B cell (primary cell): ENCODE data around the gene PPEF2.

Source experiments
- CTCF ChIP-seq: fragments of 200-600 bp; IDR thresholded peaks from one replicate; pipeline ENCODE4 v1.8.0; 2022; ENCODE audit warnings: antibody characterized with exemption, mild to moderate bottlenecking
- EZH2 ChIP-seq: IDR thresholded peaks from 2 replicates; pipeline ENCODE4 v1.6.1; 2012; ENCODE audit warnings: borderline replicate concordance, low read depth, mild to moderate bottlenecking, moderate library complexity, low read length; ENCODE audit not compliant: insufficient read depth, poor library complexity, severe bottlenecking

GRCh38 chr4:75895744-75896314, 6.4 kb downstream of the PPEF2 start:
- TF ChIP-seq CTCF (peak; percentile 80), EZH2 (no peak)
